NCI-H2081 (cell line): ENCODE data around the gene KRT15.

Experiments used
- DNase-seq, 2 experiments: peaks; one replicate each; lab custom pipeline; 2025; lab: John Stamatoyannopoulos, UW

KRT15 gene

DNA sequence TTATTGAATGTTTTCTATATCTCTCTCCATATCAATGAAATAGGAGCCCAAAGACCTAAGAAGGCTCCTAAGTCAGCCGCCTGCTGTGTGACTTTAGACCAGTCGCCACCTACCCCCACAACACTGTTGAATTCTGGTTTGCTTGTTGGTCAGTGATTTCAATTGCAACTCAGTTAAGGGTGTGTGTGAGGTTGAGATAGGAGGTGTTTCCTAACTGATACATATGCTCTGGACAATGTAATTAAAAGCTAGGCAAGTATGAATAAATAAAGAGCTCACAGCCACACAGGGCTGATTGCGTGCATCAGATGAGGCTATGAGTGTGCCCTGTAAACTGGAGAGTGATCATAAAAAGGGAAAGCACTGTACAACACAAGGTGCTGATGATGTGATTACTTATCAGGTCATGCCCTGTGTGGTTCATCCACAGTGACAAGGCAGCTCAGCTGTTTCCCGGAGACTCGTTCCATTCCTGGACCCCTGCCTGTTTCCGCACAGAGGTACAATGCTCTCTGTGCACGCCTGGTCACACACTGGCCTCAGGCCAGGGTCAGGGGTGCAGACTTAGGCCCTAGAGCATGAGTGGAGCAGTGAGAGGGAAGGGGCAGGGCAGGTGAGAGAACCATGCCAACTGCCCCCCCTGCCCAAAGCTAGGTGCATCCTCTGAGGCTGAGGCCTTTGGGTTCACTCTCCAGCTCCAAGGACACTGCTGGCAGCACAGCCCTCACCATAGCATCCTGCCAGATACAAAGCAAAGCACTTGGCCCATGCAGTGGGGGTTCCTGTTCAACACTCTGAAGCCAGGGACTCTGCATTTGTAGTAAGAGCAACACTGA is 34.5 kb downstream of the KRT15 start:
- no peak for DNase-seq

DNA sequence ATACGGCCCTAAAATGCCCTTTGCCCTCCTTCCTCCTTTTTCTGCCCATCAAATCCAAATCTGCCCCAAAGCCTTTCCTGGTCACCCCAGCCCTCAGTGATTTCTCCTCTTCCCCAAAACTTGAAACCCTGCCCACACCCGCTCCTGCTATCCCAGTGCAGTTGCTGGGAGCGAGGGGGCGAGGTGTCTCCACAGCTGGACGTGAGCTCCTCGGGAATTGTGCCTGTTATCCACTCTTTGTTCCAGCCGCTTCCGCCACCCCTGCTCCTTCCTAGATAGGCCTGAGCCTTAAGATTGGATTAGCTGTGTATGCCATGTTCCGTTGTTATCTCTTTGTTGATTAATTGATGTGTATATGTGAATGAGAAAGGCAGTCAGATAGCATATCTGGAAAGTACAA is 35.2 kb downstream of the KRT15 start:
- no peak for DNase-seq

DNA sequence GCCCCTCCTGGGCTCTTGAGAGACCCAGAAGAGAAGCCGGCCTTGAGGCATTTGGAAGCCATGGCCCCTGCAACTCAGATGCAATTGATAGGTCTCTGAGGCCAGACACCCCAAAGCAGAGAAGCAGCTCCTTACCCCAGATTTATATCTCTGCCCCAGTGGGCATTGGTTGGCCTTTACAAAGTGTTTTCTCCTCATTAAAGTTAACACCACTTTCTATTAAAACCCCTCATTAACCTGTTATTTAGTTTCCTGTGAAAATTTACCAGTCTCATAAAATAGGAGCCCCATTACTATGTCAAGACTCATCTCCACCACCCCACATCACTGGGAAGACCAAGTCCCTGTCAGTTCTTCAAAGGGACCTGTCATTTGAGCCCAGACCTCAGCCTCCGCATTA is 37.7 kb downstream of the KRT15 start, which contains the start of gene KRT35:
TSS of gene KRT35 (minus strand) at position 116 of the 400 bp plus-strand sequence. CDS start at position 62, 54 bp downstream.
- no peak for DNase-seq

DNA sequence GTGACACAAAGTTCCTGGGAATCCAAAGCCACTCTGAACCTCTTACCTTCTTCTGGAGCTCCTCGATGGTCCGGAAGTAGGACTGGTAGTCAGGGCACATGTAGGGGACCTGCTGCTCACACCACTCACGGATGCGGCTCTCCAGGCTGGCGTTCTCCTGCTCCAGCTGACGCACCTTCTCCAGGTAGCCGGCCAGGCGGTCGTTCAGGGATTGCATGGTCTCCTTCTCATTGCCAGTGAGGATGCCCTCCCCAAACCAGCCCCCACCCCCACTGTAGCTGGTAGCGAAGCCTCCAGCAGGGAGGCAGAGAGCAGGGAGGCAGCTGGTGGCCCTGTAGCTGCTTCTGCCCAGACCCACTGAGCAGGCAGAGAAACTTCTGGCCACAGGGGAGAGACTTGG is 38.1 kb downstream of the KRT15 start:
- DNase-seq, result no peak

DNA sequence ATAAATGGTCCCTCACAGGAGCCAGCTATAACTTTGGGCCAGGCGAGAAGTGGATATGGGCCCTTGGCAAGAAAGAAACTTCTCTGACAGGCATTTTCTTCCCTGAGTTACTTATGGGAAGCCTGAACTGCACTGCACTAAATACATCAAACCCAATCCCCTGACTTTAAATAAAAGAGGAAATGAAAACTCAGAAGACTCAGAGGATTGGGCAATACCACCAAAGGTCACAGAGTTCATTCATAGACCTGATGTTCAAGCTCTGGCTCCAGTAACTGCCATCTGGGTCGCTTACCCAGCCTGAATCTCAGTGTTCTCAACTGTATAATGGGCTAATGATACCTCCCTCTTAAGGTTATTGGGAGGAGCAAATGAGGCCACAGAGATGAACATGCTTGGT is 38.6 kb downstream of the KRT15 start:
- no peak for DNase-seq

DNA sequence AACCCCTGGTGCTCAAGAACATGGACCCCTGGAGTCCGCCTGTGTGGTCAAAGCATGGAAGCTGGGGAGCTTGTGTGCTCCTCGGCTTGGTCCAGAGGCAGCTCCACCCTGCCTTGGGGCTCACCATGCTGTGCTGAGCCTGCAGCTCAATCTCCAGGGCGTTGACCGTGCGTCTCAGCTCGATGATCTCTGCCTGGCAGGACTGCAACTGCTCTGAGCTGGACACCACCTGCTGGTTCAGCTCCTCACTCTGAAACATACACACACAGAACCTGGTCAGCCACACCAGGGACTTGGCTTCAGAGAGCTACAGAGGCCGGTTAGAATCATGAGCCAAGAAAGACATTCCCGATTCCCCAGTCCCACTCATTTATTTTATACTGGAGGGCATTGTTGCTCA is 40.5 kb downstream of the KRT15 start:
- DNase-seq, result no peak

DNA sequence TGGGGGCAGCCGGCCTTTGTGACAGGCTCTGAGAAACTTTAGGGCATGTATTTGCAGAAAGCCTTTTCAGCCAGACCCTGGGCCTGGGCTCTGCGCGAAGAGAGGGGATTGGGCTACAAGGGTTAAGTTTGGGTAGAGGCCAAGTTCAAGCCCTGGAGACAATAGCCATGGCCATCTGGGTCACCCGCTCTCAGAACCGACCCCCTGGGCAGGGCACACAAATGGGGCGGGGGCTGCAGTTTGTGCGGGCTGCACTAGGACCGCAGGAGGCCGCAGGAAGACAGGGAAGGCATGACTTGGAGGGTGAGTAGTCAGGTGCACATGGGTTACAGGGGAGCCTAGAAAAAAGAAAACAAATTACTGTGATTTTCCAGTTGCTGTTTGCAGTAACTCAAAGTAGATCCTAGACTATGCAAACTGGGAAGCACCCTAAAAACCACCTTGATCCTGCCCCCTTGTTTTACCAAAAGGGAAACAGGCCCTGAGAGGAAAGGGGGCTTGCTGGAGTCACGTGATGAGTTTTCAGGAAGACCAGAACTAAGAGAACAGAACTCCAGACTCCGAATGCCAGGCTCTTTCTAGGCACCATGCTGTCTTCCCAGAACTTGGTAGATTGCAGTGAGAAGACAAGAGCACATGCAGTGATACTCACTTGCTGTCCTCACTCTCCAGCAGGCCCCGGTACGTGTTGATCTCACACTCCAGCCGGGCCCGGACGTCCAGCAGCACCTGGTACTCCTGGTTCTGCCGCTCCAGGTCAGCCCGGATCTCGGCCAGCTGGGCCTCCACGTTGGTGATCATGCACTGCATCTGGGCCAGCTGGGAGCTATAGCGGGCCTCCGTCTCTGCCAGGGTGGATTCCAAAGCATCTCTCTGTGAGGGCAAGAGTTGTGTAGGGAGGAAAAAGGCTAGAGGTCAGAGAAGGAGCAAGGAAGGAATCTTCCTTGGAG is 41.5 kb downstream of the KRT15 start:
- no peak for DNase-seq

DNA sequence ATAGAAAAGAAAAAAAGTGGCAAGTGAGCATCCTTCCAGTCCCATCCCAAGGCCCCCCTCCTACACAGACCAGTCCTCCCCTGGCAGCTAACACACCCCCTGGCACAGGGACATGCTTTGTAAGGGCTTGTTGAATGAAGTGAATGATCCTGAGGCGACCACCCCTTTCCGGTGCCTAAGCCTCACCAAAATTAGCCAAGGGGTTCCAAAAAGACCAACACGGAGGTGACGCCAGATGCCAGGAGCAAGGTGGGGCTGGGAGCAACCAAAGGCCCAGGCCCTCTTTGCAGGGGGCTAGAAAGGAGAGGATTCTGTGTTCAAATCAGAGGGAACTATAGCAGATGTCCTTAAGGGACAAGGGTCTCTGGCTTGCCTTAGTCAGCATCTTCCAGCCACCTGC is 43.3 kb downstream of the KRT15 start:
- no peak for DNase-seq

DNA sequence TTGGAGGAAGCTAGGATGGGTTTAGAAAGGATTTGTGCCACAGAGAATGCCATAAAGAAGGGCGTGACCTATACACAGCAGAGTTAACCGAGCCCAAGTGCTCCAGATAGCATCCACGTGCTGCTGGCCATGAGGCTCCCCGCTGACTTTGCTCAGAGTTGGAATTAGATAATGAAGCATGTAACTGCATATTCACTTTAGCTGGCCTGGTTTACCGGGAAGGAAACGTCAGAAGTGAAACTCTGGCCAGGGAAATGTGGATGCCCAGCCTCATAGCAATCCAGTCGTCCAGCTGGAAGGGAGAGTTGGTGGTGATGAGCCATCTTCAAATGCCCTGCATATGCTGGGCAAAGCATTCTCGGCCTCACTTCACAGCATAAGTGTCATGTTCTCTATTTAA is 43.8 kb downstream of the KRT15 start:
- no peak for DNase-seq

DNA sequence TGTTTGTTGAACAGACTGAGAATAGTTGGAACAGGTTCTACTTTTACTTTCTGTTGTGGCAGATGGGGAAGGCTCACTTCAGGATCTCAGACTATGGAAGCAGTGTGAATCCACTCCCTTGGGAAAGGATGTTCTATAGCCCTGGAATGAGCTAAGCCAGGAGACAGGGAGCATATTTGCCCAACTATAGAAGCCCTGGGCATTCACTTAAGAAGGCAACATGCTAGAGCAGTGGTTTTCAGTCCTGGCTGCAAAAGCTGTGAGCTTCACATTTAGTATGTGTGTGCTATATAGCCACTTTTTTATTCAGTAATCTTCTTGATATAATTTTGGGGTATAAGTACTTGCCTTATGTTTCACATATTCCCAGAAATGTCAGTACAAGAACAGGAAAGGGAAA is 50.3 kb downstream of the KRT15 start:
- no peak for DNase-seq

DNA sequence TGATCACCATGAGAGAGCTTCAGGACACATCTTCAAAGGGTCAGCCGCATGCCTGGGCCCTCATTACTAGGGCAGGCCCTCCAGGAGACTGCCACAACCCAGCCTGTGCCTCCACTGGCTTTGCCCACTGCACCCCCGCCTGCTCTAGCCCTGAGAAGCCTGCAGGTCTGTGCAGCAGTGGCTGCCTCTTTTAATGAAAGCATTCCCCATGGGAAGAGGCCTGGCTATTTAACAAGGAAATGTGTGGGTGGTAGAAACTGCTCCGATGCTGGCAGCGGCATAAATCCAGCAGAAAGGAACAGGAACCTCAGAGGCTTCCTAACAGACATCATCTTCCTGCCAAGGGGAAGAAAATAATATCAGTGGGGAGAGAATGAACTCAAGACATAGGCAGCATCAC is 51.1 kb downstream of the KRT15 start:
- DNase-seq, result no peak

DNA sequence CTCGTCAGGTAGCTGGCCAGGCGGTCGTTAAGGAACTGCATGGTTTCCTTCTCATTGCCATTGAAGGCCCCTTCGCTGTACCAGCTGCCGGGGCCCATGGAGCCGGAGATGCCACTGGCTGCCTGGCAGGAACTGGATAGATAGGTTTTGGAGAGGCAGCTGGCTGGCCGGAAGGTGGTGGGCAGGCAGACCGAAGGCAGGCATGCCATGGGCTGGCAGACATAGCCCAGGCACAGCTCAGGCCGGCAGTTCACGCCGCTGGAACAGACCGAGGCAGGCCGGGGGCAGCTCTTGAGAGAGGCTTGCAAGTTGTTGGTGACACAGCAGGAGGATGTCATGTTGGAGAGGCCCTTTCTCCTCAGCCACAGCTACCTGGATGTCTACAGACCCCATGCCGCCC is 51.7 kb downstream of the KRT15 start, which contains the start of gene KRT32:
TSS of gene KRT32 (minus strand) at position 399 of the 400 bp plus-strand sequence. CDS start at position 338, 61 bp downstream.
- no peak for DNase-seq

DNA sequence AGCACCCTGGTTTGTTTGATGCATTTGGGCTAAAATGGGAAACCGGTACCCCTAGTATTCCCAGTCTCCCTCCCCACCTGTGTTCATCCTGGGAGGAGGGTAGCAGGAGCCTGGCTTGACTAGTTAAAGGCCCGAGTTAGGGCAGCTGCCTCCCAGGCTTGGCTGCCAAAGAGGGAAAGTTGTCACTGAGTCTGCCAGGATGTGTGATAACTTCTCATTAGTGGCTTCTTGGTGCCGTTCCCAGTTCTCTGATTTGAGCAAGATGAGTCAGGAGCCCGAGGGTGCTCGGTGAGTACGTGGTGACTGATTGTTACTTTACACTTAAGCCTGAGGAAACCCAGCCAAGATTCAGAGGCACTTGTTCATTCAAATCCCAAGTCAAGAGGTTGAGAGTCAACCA is 54.0 kb downstream of the KRT15 start:
- DNase-seq, result peak in 1 of 2 experiments; percentile 37

DNA sequence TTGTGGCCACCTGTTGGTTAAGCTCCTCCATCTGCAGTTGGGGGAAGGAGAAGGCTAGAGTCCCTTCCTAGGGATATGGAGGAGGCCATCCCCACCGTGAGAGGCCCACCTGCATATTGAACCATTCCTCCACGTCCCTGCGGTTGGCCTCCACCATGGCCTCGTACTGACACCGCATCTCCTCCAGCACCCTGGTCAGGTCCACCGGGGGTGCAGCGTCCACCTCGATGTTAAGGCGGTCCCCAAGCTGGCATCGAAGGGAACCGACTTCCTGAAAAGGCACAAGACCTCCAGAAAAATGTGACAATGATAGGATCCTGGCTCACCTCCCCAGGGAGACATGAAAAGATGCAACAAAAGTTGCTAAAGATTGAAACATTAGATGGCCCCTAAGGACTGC is 54.5 kb downstream of the KRT15 start:
- DNase-seq, result no peak

DNA sequence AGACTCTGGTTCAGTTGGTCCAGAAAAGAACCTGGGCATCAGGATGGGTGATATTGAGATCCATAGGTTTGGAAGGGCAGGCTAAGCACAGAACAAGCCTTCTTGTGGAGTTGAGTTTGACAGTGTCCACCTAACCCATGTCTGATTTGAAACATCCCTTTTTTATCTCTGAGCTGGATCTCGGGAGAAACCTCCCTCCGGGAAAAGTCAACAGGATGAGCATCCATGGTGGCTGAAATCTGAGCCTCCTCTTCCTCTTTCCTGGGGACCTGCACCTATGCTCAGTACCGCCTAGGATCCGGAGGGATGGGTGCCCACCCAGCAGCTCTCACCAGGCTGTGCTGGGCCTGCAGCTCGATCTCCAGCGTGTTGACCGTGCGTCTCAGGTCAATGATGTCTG is 54.9 kb downstream of the KRT15 start:
- no peak for DNase-seq
